ENCODE measurements around the gene ZNF835.
"Not testable (repeated sequence)": the region's sequence is repeated elsewhere in the genome, so short reads cannot be mapped to it uniquely, and the experiment has no call there.

Gene ZNF835

GRCh38 chr19:56678205-56678604, 6.6 kb upstream of the ZNF835 start:
- TF ChIP-seq CTCF (IDR thresholded peaks at IDR 0.05; ENCODE audit: low read length) (no peak), EZH2 (IDR thresholded peaks at IDR 0.05; ENCODE audit: borderline replicate concordance, low read length) (no peak)
- Histone ChIP-seq H3K4me2 (ENCODE audit: low read length) (no peak overlapping the region), H3K9ac (ENCODE audit: low read length) (no peak overlapping the region), H3K27ac (ENCODE audit: low read depth, low read length, poor library complexity, severe bottlenecking) (no peak overlapping the region), H3K79me2 (ENCODE audit: insufficient read depth, low read length) (no peaks in the 10 kb centered on the region), H3K4me3 (ENCODE audit: low read depth, low read length, poor library complexity, severe bottlenecking) (no peak overlapping the region), H3K9me3 (ENCODE audit: low read length) (no peaks in the 10 kb centered on the region), H3K4me1 (ENCODE audit: insufficient read depth, low read length, severe bottlenecking) (no peaks in the 10 kb centered on the region), H3F3A (ENCODE audit: insufficient read depth, low read length) (no peaks in the 10 kb centered on the region), H3K27me3 (ENCODE audit: insufficient read depth, low read length) (no peaks in the 10 kb centered on the region), H4K20me1 (ENCODE audit: insufficient read depth, low read length) (no peaks in the 10 kb centered on the region), H2AFZ (ENCODE audit: low read length) (no peak overlapping the region), H3K9me2 (ENCODE audit: low read depth, low read length) (no peaks in the 10 kb centered on the region), H3K36me3 (ENCODE audit: insufficient read depth, low read length) (no peaks in the 10 kb centered on the region)

GRCh38 chr19:56672610-56673009, 1.1 kb upstream of the ZNF835 start:
- H3K9me3 ChIP-seq (ENCODE audit: low read length); H3K4me3 ChIP-seq (ENCODE audit: low read depth, low read length, poor library complexity, severe bottlenecking); H3K9ac ChIP-seq (ENCODE audit: low read length); H2AFZ ChIP-seq (ENCODE audit: low read length); H3F3A ChIP-seq (ENCODE audit: insufficient read depth, low read length); H3K4me1 ChIP-seq (ENCODE audit: insufficient read depth, low read length, severe bottlenecking); H3K4me2 ChIP-seq (ENCODE audit: low read length); H4K20me1 ChIP-seq (ENCODE audit: insufficient read depth, low read length); H3K27me3 ChIP-seq (ENCODE audit: insufficient read depth, low read length); H3K79me2 ChIP-seq (ENCODE audit: insufficient read depth, low read length); H3K27ac ChIP-seq (ENCODE audit: low read depth, low read length, poor library complexity, severe bottlenecking); H3K36me3 ChIP-seq (ENCODE audit: insufficient read depth, low read length); H3K9me2 ChIP-seq (ENCODE audit: low read depth, low read length): not testable (repeated sequence)

- Histone ChIP-seq H3K9me2 (ENCODE audit: low read depth, low read length) (no peaks in the 10 kb centered on the region), H3K79me2 (ENCODE audit: insufficient read depth, low read length) (no peaks in the 10 kb centered on the region), H4K20me1 (ENCODE audit: insufficient read depth, low read length) (no peaks in the 10 kb centered on the region), H3F3A (ENCODE audit: insufficient read depth, low read length) (no peaks in the 10 kb centered on the region), H2AFZ (ENCODE audit: low read length) (no peak overlapping the region), H3K27me3 (ENCODE audit: insufficient read depth, low read length) (no peaks in the 10 kb centered on the region), H3K4me3 (ENCODE audit: low read depth, low read length, poor library complexity, severe bottlenecking) (no peak overlapping the region), H3K9me3 (ENCODE audit: low read length) (no peaks in the 10 kb centered on the region), H3K9ac (ENCODE audit: low read length) (no peak overlapping the region), H3K36me3 (ENCODE audit: insufficient read depth, low read length) (no peaks in the 10 kb centered on the region), H3K4me2 (ENCODE audit: low read length) (no peak overlapping the region), H3K4me1 (ENCODE audit: insufficient read depth, low read length, severe bottlenecking) (no peaks in the 10 kb centered on the region), H3K27ac (ENCODE audit: low read depth, low read length, poor library complexity, severe bottlenecking) (no peak overlapping the region)
- no peak for TF ChIP-seq CTCF (IDR thresholded peaks at IDR 0.05; ENCODE audit: low read length)
- TF ChIP-seq EZH2 (IDR thresholded peaks at IDR 0.05; ENCODE audit: borderline replicate concordance, low read length): no peak
These were observed 470 bp downstream of the ZNF835 start for GRCh38 chr19:56670961-56671612.

GRCh38 chr19:56670401-56670960, 1.1 kb downstream of the ZNF835 start:
- Histone ChIP-seq H3K27ac (ENCODE audit: low read depth, low read length, poor library complexity, severe bottlenecking) (no peak overlapping the region), H3F3A (ENCODE audit: insufficient read depth, low read length) (no peaks in the 10 kb centered on the region), H3K9me2 (ENCODE audit: low read depth, low read length) (no peaks in the 10 kb centered on the region), H3K9ac (ENCODE audit: low read length) (no peak overlapping the region), H2AFZ (ENCODE audit: low read length) (no peak overlapping the region), H3K36me3 (ENCODE audit: insufficient read depth, low read length) (no peaks in the 10 kb centered on the region), H4K20me1 (ENCODE audit: insufficient read depth, low read length) (no peaks in the 10 kb centered on the region), H3K9me3 (ENCODE audit: low read length) (no peaks in the 10 kb centered on the region), H3K27me3 (ENCODE audit: insufficient read depth, low read length) (no peaks in the 10 kb centered on the region), H3K4me2 (ENCODE audit: low read length) (no peak overlapping the region), H3K4me3 (ENCODE audit: low read depth, low read length, poor library complexity, severe bottlenecking) (no peak overlapping the region), H3K79me2 (ENCODE audit: insufficient read depth, low read length) (no peaks in the 10 kb centered on the region), H3K4me1 (ENCODE audit: insufficient read depth, low read length, severe bottlenecking) (no peaks in the 10 kb centered on the region)
- TF ChIP-seq EZH2 (IDR thresholded peaks at IDR 0.05; ENCODE audit: borderline replicate concordance, low read length) (no peak), CTCF (IDR thresholded peaks at IDR 0.05; ENCODE audit: low read length) (no peak)
